A549 (cell line): ENCODE data around the gene NRBP1.

Experiments
- EP300 ChIP-seq, 2 experiments: fragments of >200 bp; sonication (Bioruptor Twin); formaldehyde crosslinking; IDR thresholded peaks; 2 replicates in 1 of 2; 3 replicates in 1 of 2; pipeline ENCODE4 v1.6.1; 2016 to 2017
- FOSL2 ChIP-seq, 2 experiments: fragments of 450-650 bp in 1 of 2; fragments of >200 bp in 1 of 2; sonication (Bioruptor Twin) in 1 of 2; formaldehyde crosslinking; IDR thresholded peaks; 2 replicates each; pipeline versions ENCODE4 v1.5.0 to v1.6.1; 2016 to 2020; ENCODE audit warnings: mild to moderate bottlenecking in 1 of 2, moderate library complexity in 1 of 2
- JUN ChIP-seq, 2 experiments: fragments of >200 bp; sonication (Bioruptor Twin); formaldehyde crosslinking; IDR thresholded peaks; 2 replicates in 1 of 2; 3 replicates in 1 of 2; pipeline ENCODE4 v1.6.1; 2016 to 2017
- NPAS2 ChIP-seq: fragments of 250-450 bp; sonication (Bioruptor Pico); IDR thresholded peaks from 2 replicates; pipeline ENCODE4 v1.8.0; 2022; ENCODE audit warnings: mild to moderate bottlenecking, moderate library complexity, borderline replicate concordance
- POLR2A ChIP-seq: IDR thresholded peaks from 2 replicates; pipeline ENCODE4 v1.6.1; 2012; ENCODE audit warnings: mild to moderate bottlenecking, low read length
- RCOR1 ChIP-seq: fragments of 150-350 bp; IDR thresholded peaks from 2 replicates; pipeline ENCODE4 v1.6.1; 2014; ENCODE audit warnings: antibody characterized with exemption, low read length, low read depth
- SREBF2 ChIP-seq: fragments of 450-650 bp; IDR thresholded peaks from 2 replicates; pipeline ENCODE4 v1.6.1; 2014; ENCODE audit warnings: mild to moderate bottlenecking, moderate library complexity
- TF ChIP-seq, protein P1 (sequence below): IDR thresholded peaks from 2 replicates; pipeline ENCODE4 v1.6.1; 2012
- TF ChIP-seq, protein P2 (sequence below): fragments of 200-600 bp; sonication (generic); IDR thresholded peaks from 2 replicates; pipeline ENCODE4 v1.6.1; 2016; ENCODE audit warnings: antibody characterized with exemption, mild to moderate bottlenecking, moderate library complexity
- TF ChIP-seq, protein P3 (sequence below): fragments of >200 bp; sonication (Bioruptor Twin); formaldehyde crosslinking; IDR thresholded peaks from 3 replicates; pipeline ENCODE4 v1.5.1; 2016
- TF ChIP-seq, protein P4 (sequence below): IDR thresholded peaks from 2 replicates; pipeline ENCODE4 v1.6.1; 2012
- TF ChIP-seq, protein P5 (sequence below): IDR thresholded peaks from 2 replicates; pipeline ENCODE4 v1.6.1; 2012; ENCODE audit warnings: low read depth, borderline replicate concordance

DNA sequence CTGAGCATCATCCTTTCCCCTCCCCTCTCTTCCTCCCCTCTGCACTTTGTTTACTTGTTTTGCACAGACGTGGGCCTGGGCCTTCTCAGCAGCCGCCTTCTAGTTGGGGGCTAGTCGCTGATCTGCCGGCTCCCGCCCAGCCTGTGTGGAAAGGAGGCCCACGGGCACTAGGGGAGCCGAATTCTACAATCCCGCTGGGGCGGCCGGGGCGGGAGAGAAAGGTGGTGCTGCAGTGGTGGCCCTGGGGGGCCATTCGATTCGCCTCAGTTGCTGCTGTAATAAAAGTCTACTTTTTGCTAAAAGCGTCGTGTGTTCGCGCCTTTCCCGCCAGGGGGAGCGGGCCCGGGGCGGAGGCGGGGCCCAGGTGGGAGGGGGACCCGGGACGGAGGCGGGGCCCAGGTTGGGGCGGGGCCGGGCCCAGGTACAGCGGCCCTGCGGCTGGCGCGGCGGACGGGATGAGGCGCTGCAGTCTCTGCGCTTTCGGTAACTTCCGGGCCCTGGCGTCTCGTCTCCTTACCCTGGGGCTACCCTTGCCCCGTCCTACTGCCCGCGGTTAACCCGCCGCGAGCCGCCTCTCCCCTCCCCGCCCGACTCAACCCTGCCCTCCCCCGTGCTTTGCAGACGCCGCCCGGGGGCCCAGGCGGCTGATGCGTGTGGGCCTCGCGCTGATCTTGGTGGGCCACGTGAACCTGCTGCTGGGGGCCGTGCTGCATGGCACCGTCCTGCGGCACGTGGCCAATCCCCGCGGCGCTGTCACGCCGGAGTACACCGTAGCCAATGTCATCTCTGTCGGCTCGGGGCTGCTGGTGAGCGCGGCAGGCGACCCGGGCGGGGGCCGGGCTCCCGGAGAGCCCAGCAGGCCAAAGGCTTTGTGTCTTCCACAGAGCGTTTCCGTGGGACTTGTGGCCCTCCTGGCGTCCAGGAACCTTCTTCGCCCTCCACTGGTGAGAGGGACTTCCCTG is 13.8 kb downstream of the NRBP1 start, which contains the start of gene KRTCAP3:
- TF ChIP-seq JUN (IDR thresholded peaks at IDR 0.05) (0 out of 5 replicates have a peak, but pooled peaks of 1 of the 2 experiments have one; percentile 38), SREBF2 (no peak), NPAS2 (CRISPR knock-in tag) (no peak), FOSL2 (IDR thresholded peaks at IDR 0.05) (no peak), FOSL2 (CRISPR knock-in tag; IDR thresholded peaks at IDR 0.05) (no peak), EP300 (IDR thresholded peaks at IDR 0.05) (no peak), POLR2A (no peak), RCOR1 (no peak)
- TF ChIP-seq, protein P1, sequence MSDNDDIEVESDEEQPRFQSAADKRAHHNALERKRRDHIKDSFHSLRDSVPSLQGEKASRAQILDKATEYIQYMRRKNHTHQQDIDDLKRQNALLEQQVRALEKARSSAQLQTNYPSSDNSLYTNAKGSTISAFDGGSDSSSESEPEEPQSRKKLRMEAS, result no peak
- TF ChIP-seq, protein P2, sequence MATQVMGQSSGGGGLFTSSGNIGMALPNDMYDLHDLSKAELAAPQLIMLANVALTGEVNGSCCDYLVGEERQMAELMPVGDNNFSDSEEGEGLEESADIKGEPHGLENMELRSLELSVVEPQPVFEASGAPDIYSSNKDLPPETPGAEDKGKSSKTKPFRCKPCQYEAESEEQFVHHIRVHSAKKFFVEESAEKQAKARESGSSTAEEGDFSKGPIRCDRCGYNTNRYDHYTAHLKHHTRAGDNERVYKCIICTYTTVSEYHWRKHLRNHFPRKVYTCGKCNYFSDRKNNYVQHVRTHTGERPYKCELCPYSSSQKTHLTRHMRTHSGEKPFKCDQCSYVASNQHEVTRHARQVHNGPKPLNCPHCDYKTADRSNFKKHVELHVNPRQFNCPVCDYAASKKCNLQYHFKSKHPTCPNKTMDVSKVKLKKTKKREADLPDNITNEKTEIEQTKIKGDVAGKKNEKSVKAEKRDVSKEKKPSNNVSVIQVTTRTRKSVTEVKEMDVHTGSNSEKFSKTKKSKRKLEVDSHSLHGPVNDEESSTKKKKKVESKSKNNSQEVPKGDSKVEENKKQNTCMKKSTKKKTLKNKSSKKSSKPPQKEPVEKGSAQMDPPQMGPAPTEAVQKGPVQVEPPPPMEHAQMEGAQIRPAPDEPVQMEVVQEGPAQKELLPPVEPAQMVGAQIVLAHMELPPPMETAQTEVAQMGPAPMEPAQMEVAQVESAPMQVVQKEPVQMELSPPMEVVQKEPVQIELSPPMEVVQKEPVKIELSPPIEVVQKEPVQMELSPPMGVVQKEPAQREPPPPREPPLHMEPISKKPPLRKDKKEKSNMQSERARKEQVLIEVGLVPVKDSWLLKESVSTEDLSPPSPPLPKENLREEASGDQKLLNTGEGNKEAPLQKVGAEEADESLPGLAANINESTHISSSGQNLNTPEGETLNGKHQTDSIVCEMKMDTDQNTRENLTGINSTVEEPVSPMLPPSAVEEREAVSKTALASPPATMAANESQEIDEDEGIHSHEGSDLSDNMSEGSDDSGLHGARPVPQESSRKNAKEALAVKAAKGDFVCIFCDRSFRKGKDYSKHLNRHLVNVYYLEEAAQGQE, result no peak
- TF ChIP-seq, protein P3, sequence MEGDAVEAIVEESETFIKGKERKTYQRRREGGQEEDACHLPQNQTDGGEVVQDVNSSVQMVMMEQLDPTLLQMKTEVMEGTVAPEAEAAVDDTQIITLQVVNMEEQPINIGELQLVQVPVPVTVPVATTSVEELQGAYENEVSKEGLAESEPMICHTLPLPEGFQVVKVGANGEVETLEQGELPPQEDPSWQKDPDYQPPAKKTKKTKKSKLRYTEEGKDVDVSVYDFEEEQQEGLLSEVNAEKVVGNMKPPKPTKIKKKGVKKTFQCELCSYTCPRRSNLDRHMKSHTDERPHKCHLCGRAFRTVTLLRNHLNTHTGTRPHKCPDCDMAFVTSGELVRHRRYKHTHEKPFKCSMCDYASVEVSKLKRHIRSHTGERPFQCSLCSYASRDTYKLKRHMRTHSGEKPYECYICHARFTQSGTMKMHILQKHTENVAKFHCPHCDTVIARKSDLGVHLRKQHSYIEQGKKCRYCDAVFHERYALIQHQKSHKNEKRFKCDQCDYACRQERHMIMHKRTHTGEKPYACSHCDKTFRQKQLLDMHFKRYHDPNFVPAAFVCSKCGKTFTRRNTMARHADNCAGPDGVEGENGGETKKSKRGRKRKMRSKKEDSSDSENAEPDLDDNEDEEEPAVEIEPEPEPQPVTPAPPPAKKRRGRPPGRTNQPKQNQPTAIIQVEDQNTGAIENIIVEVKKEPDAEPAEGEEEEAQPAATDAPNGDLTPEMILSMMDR, result no peak
- TF ChIP-seq, protein P4, sequence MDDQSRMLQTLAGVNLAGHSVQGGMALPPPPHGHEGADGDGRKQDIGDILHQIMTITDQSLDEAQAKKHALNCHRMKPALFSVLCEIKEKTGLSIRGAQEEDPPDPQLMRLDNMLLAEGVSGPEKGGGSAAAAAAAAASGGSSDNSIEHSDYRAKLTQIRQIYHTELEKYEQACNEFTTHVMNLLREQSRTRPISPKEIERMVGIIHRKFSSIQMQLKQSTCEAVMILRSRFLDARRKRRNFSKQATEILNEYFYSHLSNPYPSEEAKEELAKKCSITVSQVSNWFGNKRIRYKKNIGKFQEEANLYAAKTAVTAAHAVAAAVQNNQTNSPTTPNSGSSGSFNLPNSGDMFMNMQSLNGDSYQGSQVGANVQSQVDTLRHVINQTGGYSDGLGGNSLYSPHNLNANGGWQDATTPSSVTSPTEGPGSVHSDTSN, result no peak
- TF ChIP-seq, protein P5, sequence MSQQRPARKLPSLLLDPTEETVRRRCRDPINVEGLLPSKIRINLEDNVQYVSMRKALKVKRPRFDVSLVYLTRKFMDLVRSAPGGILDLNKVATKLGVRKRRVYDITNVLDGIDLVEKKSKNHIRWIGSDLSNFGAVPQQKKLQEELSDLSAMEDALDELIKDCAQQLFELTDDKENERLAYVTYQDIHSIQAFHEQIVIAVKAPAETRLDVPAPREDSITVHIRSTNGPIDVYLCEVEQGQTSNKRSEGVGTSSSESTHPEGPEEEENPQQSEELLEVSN, result no peak
